ENCODE results near the gene LMBR1.

LMBR1 gene

GRCh38 chr7:156823435-156823834, 69.5 kb downstream of the LMBR1 start:
- Histone ChIP-seq H3K4me3 (ENCODE audit: low read depth in 1 of 2, low read length in 1 of 2) (no peak overlapping the region), H3K27ac (peak overlapping the region; percentile 64), H3K36me3 (peaks cover 8% of the 10 kb centered on the region), H3K4me1 (ENCODE audit: control insufficient read depth in 1 of 2, insufficient read depth in 1 of 2, low read depth in 1 of 2, low read length in 1 of 2) (peaks cover 7 to 19% of the 10 kb centered on the region in 2 experiments), H3K27me3 (no peaks in the 10 kb centered on the region), H3K9me3 (no peaks in the 10 kb centered on the region)
- TF ChIP-seq CTCF (IDR thresholded peaks at IDR 0.05), result no peak

- Histone ChIP-seq H3K36me3 (peaks cover 8% of the 10 kb centered on the region), H3K9me3 (no peaks in the 10 kb centered on the region), H3K27ac (no peak overlapping the region), H3K4me1 (ENCODE audit: control insufficient read depth in 1 of 2, insufficient read depth in 1 of 2, low read depth in 1 of 2, low read length in 1 of 2) (peaks cover 7 to 19% of the 10 kb centered on the region in 2 experiments), H3K27me3 (no peaks in the 10 kb centered on the region), H3K4me3 (ENCODE audit: low read depth in 1 of 2, low read length in 1 of 2) (no peak overlapping the region)
- TF ChIP-seq CTCF (IDR thresholded peaks at IDR 0.05), result no peak
These were observed 72.4 kb downstream of the LMBR1 start for GRCh38 chr7:156820445-156821063.

GRCh38 chr7:156819733-156820295, 73.2 kb downstream of the LMBR1 start:
- no peak for TF ChIP-seq CTCF (IDR thresholded peaks at IDR 0.05)
- H3K27me3 ChIP-seq, result no peaks in the 10 kb centered on the region
- no peaks in the 10 kb centered on the region for H3K9me3 ChIP-seq
- H3K4me3 ChIP-seq (ENCODE audit: low read depth in 1 of 2, low read length in 1 of 2), result no peak overlapping the region
- H3K27ac ChIP-seq, result no peak overlapping the region
- H3K36me3 ChIP-seq, result peaks cover 8% of the 10 kb centered on the region
- peaks cover 7 to 19% of the 10 kb centered on the region in 2 experiments for H3K4me1 ChIP-seq (ENCODE audit: control insufficient read depth in 1 of 2, insufficient read depth in 1 of 2, low read depth in 1 of 2, low read length in 1 of 2)

GRCh38 chr7:156818133-156818532, 74.8 kb downstream of the LMBR1 start:
- no peaks in the 10 kb centered on the region for H3K9me3 ChIP-seq
- no peaks in the 10 kb centered on the region for H3K27me3 ChIP-seq
- no peak overlapping the region for H3K27ac ChIP-seq
- no peak for TF ChIP-seq CTCF (IDR thresholded peaks at IDR 0.05)
- H3K36me3 ChIP-seq, result peaks cover 8% of the 10 kb centered on the region
- no peak overlapping the region for H3K4me3 ChIP-seq (ENCODE audit: low read depth in 1 of 2, low read length in 1 of 2)
- H3K4me1 ChIP-seq (ENCODE audit: control insufficient read depth in 1 of 2, insufficient read depth in 1 of 2, low read depth in 1 of 2, low read length in 1 of 2), result peaks cover under 1 to 5% of the 10 kb centered on the region in 2 experiments

GRCh38 chr7:156816943-156817572, 75.9 kb downstream of the LMBR1 start:
- Histone ChIP-seq H3K36me3 (peaks cover 9% of the 10 kb centered on the region), H3K4me3 (ENCODE audit: low read depth in 1 of 2, low read length in 1 of 2) (no peak overlapping the region), H3K27ac (no peak overlapping the region), H3K4me1 (ENCODE audit: control insufficient read depth in 1 of 2, insufficient read depth in 1 of 2, low read depth in 1 of 2, low read length in 1 of 2) (no peaks in the 10 kb centered on the region), H3K9me3 (no peaks in the 10 kb centered on the region), H3K27me3 (no peaks in the 10 kb centered on the region)
- TF ChIP-seq CTCF (IDR thresholded peaks at IDR 0.05), result no peak
